K562 (cell line): ENCODE data around the gene AP1B1. TPM values are rescaled to one million over a fixed set of nuclear protein-coding genes. Genes with fewer than 3 reads are reported as not detected.

Experiments
- ATAC-seq: fragments of 200-7000 bp; cut with Tn5 transposase; 3 replicates; pipeline ENCODE4 v1.9.1; 2020; ENCODE audit warnings: moderate library complexity
- BruUV-seq: library from RNA; stranded (reverse); fragments of 400-500 nt; replicated peaks from 2 replicates; lab custom pipeline; 2021; lab: Mats Ljungman, UMichigan
- CTCF ChIA-PET: fragments of 300-600 bp; formaldehyde crosslinking; extraction: SDS; loops from one replicate; lab custom pipeline; 2021; ENCODE audit warnings: low intra/inter-chr PET ratio; lab: Yijun Ruan, JAX
- POLR2A ChIA-PET: fragments of 300-600, 350-650 bp; sonication (Branson Sonifier 250); formaldehyde crosslinking; extraction: SDS; loops from one replicate; lab custom pipeline; 2021; ENCODE audit warnings: antibody characterized with exemption, inconsistent platforms; lab: Yijun Ruan, JAX
- DNase-seq, 4 experiments: peaks; one replicate each; pipeline versions ENCODE4 v3.0.0 to v3.0.0-alpha.2; 2011 to 2018; ENCODE audit warnings: low spot score in 3 of 4, mixed read lengths in 3 of 4; ENCODE audit errors: extremely low read depth in 1 of 4
- FAIRE-seq: peaks from 2 replicates; lab custom pipeline; 2011; peaks lifted over from hg19 to GRCh38; lab: Jason Lieb, UNC
- H2AFZ ChIP-seq: 2 replicates; pipeline ENCODE4 v1.6.0; 2011; ENCODE audit warnings: low read depth, low read length, control low read depth, inconsistent platforms
- H3K27ac ChIP-seq: fragments of 200-600 bp; 3 replicates; pipeline ENCODE4 v1.8.0; 2011; ENCODE audit warnings: low read depth, mild to moderate bottlenecking, control low read depth, inconsistent platforms, low read length, moderate library complexity, mixed read lengths; ENCODE audit errors: extremely low read depth
- H3K27me3 ChIP-seq, 2 experiments: fragments of 300-600 bp in 1 of 2; 2 replicates in 1 of 2; 3 replicates in 1 of 2; pipeline versions ENCODE4 v1.6.0 to v1.8.0; 2011; ENCODE audit warnings: inconsistent platforms in 2 of 2, low read length in 2 of 2, mild to moderate bottlenecking in 1 of 2, mixed read lengths in 1 of 2, moderate library complexity in 1 of 2; ENCODE audit not compliant: control insufficient read depth in 2 of 2, insufficient read depth in 2 of 2
- H3K36me3 ChIP-seq: fragments of 300-600 bp; 3 replicates; pipeline ENCODE4 v1.8.0; 2011; ENCODE audit warnings: mild to moderate bottlenecking, low read length, inconsistent platforms; ENCODE audit not compliant: control insufficient read depth, insufficient read depth
- H3K4me1 ChIP-seq, 2 experiments: fragments of 200-600 bp in 1 of 2; replicated peaks in 1 of 2; 2 replicates in 1 of 2; 3 replicates in 1 of 2; pipeline versions ENCODE4 v1.5.1 to v1.8.0; 2011; ENCODE audit warnings: inconsistent platforms in 2 of 2, low read length in 2 of 2, mild to moderate bottlenecking in 1 of 2, mixed read lengths in 1 of 2, moderate library complexity in 1 of 2; ENCODE audit not compliant: control insufficient read depth in 2 of 2, insufficient read depth in 2 of 2
- H3K4me2 ChIP-seq: 2 replicates; pipeline ENCODE4 v1.6.1; 2011; ENCODE audit warnings: low read length, control low read depth, inconsistent platforms, mixed read lengths; ENCODE audit not compliant: insufficient read depth
- H3K4me3 ChIP-seq: fragments of 200-600 bp; sonication (generic), shearing (Covaris generic); 2 replicates; pipeline ENCODE4 v1.5.1; 2016; ENCODE audit warnings: control low read depth, inconsistent platforms
- H3K79me2 ChIP-seq: fragments of 200-600 bp; 3 replicates; pipeline ENCODE4 v1.8.0; 2011; ENCODE audit warnings: low read length, inconsistent platforms; ENCODE audit not compliant: control insufficient read depth, insufficient read depth
- H3K9ac ChIP-seq, 2 experiments: 2 replicates each; pipeline versions ENCODE4 v1.6.0 to v1.6.1; 2011; ENCODE audit warnings: low read depth in 2 of 2, low read length in 2 of 2, control low read depth in 1 of 2, inconsistent platforms in 1 of 2, mild to moderate bottlenecking in 1 of 2, mixed read lengths in 1 of 2; ENCODE audit not compliant: insufficient read depth in 1 of 2
- H3K9me1 ChIP-seq: one replicate; pipeline ENCODE4 v1.6.0; 2011; ENCODE audit warnings: inconsistent platforms, mild to moderate bottlenecking, low read length, moderate library complexity; ENCODE audit not compliant: control insufficient read depth, insufficient read depth
- H3K9me3 ChIP-seq: replicated peaks from 2 replicates; pipeline ENCODE4 v1.5.1; 2011; ENCODE audit warnings: low read depth, low read length, inconsistent platforms; ENCODE audit not compliant: control insufficient read depth, insufficient read depth
- H4K20me1 ChIP-seq: replicated peaks from 2 replicates; pipeline ENCODE4 v1.6.1; 2011; ENCODE audit warnings: low read length, inconsistent platforms, mixed read lengths; ENCODE audit not compliant: control insufficient read depth, insufficient read depth
- ARHGAP35 ChIP-seq: fragments of 450-650 bp; IDR thresholded peaks from 2 replicates; pipeline ENCODE4 v1.6.1; 2018; ENCODE audit not compliant: partially characterized antibody
- CBX8 ChIP-seq: fragments of 200-600 bp; sonication (generic); IDR thresholded peaks from 2 replicates; pipeline ENCODE4 v1.6.1; 2012; ENCODE audit warnings: borderline replicate concordance, mixed run types, low read depth, mild to moderate bottlenecking, moderate library complexity, mixed read lengths, low read length, control low read depth, inconsistent platforms; ENCODE audit not compliant: poor library complexity, severe bottlenecking; ENCODE audit errors: extremely low read depth
- CSDE1 ChIP-seq, 2 experiments: fragments of 450-650 bp; IDR thresholded peaks; 2 replicates each; pipeline ENCODE4 v1.6.1; 2016; ENCODE audit warnings: mild to moderate bottlenecking in 1 of 2
- GABPB2 ChIP-seq: fragments of 250-450 bp; sonication (Bioruptor Pico); conservative IDR thresholded peaks from 2 replicates; pipeline ENCODE4 v1.5.1; 2021; ENCODE audit warnings: mild to moderate bottlenecking
- HBP1 ChIP-seq: fragments of 450-650 bp; formaldehyde crosslinking; IDR thresholded peaks from 2 replicates; pipeline ENCODE4 v1.4.0; 2022; ENCODE audit warnings: missing genetic modification characterization
- HCFC1 ChIP-seq: IDR thresholded peaks from 2 replicates; pipeline ENCODE4 v1.6.1; 2012; ENCODE audit warnings: low read depth, low read length, improper control_type of control experiment
- PATZ1 ChIP-seq: fragments of 250-450 bp; sonication (Bioruptor Pico); IDR thresholded peaks from 2 replicates; pipeline ENCODE4 v1.5.0; 2020; ENCODE audit warnings: mild to moderate bottlenecking, borderline replicate concordance
- PHF20 ChIP-seq: fragments of 450-650 bp; IDR thresholded peaks from 2 replicates; pipeline ENCODE4 v1.6.1; 2018; ENCODE audit not compliant: partially characterized antibody
- PML ChIP-seq: IDR thresholded peaks from 2 replicates; pipeline ENCODE4 v1.6.1; 2012; ENCODE audit warnings: low read length, inconsistent platforms
- RBM15 ChIP-seq: fragments of 200-400 bp; formaldehyde crosslinking; IDR thresholded peaks from 2 replicates; pipeline ENCODE4 v1.6.1; 2018; ENCODE audit warnings: mild to moderate bottlenecking, low read length, moderate library complexity; ENCODE audit not compliant: insufficient read depth
- SMARCC2 ChIP-seq: fragments of 450-650 bp; IDR thresholded peaks from 2 replicates; pipeline ENCODE4 v1.6.1; 2017; ENCODE audit warnings: antibody characterized with exemption, moderate library complexity, mild to moderate bottlenecking, low read depth
- SRSF1 ChIP-seq: fragments of 200-400 bp; formaldehyde crosslinking; IDR thresholded peaks from 2 replicates; pipeline ENCODE4 v1.6.1; 2017; ENCODE audit warnings: mild to moderate bottlenecking, low read depth, low read length, moderate library complexity
- TCF7L2 ChIP-seq: fragments of 150-350 bp; IDR thresholded peaks from 2 replicates; pipeline ENCODE4 v1.6.1; 2016; ENCODE audit warnings: low read depth, mild to moderate bottlenecking, low read length, moderate library complexity
- TRIM24 ChIP-seq, 2 experiments: fragments of 450-650 bp; IDR thresholded peaks; 2 replicates each; pipeline ENCODE4 v1.6.1; 2016
- ZKSCAN1 ChIP-seq: fragments of 150-350 bp; IDR thresholded peaks from 2 replicates; pipeline ENCODE4 v1.6.1; 2016; ENCODE audit warnings: low read depth, low read length
- ZNF639 ChIP-seq, 2 experiments: fragments of 200-800 bp in 1 of 2; sonication (Bioruptor generic) in 1 of 2; sonication (generic) in 1 of 2; formaldehyde crosslinking in 1 of 2; IDR thresholded peaks in 1 of 2; conservative IDR thresholded peaks in 1 of 2; 2 replicates each; pipeline versions ENCODE4 v1.5.0 to v1.6.1; 2016 to 2020; ENCODE audit warnings: missing compliant biosample characterization in 1 of 2, missing genetic modification characterization in 1 of 2, missing genetic modification reagents in 1 of 2
- ZNF717 ChIP-seq: fragments of 250-450 bp; sonication (Bioruptor Pico); IDR thresholded peaks from 2 replicates; pipeline ENCODE4 v1.5.0; 2021
- WGBS: fragments of 100-300 bp; shearing (Covaris generic); methylation state at CpG from one replicate; pipeline ENCODE4 v1.1.6; 2016; ENCODE audit warnings: low coverage, mixed read lengths; ENCODE audit not compliant: insufficient coverage; ENCODE audit errors: missing lambda C conversion rate; 5-methylcytosine and 5-hydroxymethylcytosine counted together
- in situ Hi-C: fragments of 300-500 bp; cut with MboI; formaldehyde crosslinking; loops from 4 replicates; pipeline ENCODE4 v1.15.0; 2018; ENCODE audit warnings: inconsistent platforms, mixed read lengths
- intact Hi-C: fragments of 100-400 bp; cut with micrococcal nuclease; formaldehyde crosslinking; loops from 2 replicates; pipeline ENCODE4 v1.14.2; 2022
- polyA plus RNA-seq, 8 experiments: library from polyadenylated mRNA; depleted of rRNA in 4 of 8; stranded (reverse) in 5 of 8; unstranded in 3 of 8; fragments of >200 nt; fragmentation: Nextera tagmentation in 2 of 8; fragmentation: Illumina TruSeq in 1 of 8; extraction: Ambion mirVana in 2 of 8; extraction: Trizol in 1 of 8; gene quantifications; 2 replicates each; pipeline versions ENCODE4 v1.2.1 to v1.2.3, GENCODE V29; 2011 to 2014; ENCODE audit warnings: inconsistent platforms in 1 of 8, missing spikeins in 1 of 8
- total RNA-seq, 7 experiments: library from RNA; depleted of rRNA in 6 of 7; stranded (reverse); fragments of >200 nt in 6 of 7; fragmentation: Illumina TruSeq in 2 of 7; extraction: Trizol in 2 of 7; gene quantifications; 2 replicates each; pipeline versions ENCODE4 v1.2.1 to v1.2.3, GENCODE V29; 2011 to 2021; ENCODE audit warnings: low replicate concordance in 1 of 7

The AP1B1 gene
- total and polyA plus RNA-seq, 9 of the 15 experiments (the other 6 are each of a cell fraction or from before 2014, with no cell fraction given): 1.2 to 60.9 (median 30.1) TPM

GRCh38 chr22:29348041-29348440, 40.3 kb downstream of the AP1B1 start:
- Histone ChIP-seq H3K9ac (no peak overlapping the region), H3K9me1 (no peaks in the 10 kb centered on the region), H3K4me2 (no peak overlapping the region), H3K79me2 (no peaks in the 10 kb centered on the region), H2AFZ (no peak overlapping the region), H3K9me3 (no peaks in the 10 kb centered on the region), H4K20me1 (no peaks in the 10 kb centered on the region), H3K4me1 (peaks cover 0 to 3% of the 10 kb centered on the region in 2 experiments; a peak in 3 of 5 replicates), H3K27ac (no peak overlapping the region), H3K4me3 (no peak overlapping the region), H3K36me3 (peaks cover 85% of the 10 kb centered on the region), H3K27me3 (no peaks in the 10 kb centered on the region)
- TF ChIP-seq RBM15 (no peak), GABPB2 (CRISPR knock-in tag) (no peak), TRIM24 (IDR thresholded peaks at IDR 0.05) (no peak), ARHGAP35 (no peak), PHF20 (no peak), TCF7L2 (no peak), PATZ1 (no peak), PML (no peak), CBX8 (no peak), ZKSCAN1 (no peak), ZNF717 (CRISPR knock-in tag) (no peak), CSDE1 (IDR thresholded peaks at IDR 0.05) (no peak), ZNF639 (CRISPR knock-in tag; conservative IDR thresholded peaks at IDR 0.05 in 1 of 2, IDR thresholded peaks at IDR 0.05 in 1 of 2) (no peak), HCFC1 (no peak), SRSF1 (no peak), SMARCC2 (no peak), HBP1 (CRISPR knock-in tag) (no peak)
- DNase-seq: no peak
- no peak for ATAC-seq
- in situ Hi-C loops (no loop called here), intact Hi-C loops (no loop called here)
- no TSS peak for BruUV-seq
- 86% methylated on average over 2 of the region's 2 CpGs for WGBS
- FAIRE-seq: no peak
- ChIA-PET POLR2A (interaction anchor here (1.1 kb wide), 1 partner anchor 16 kb away, joined by 3 read pairs; no protein-coding TSS in a partner anchor), CTCF (no interaction called here)
